Mucosa of stomach (tissue), 1 donor: Measurements from ENCODE around the gene GPR27.

Experiments used
- H3K27me3 ChIP-seq: one replicate; pipeline ENCODE4 v1.7.0; 2013; ENCODE audit warnings: mild to moderate bottlenecking, low read length; ENCODE audit not compliant: control insufficient read depth, insufficient read depth
- H3K36me3 ChIP-seq: one replicate; pipeline ENCODE4 v1.7.0; 2013; ENCODE audit warnings: low read length; ENCODE audit not compliant: control insufficient read depth, insufficient read depth
- H3K4me1 ChIP-seq: one replicate; pipeline ENCODE4 v1.7.0; 2013; ENCODE audit warnings: mild to moderate bottlenecking, low read length; ENCODE audit not compliant: control insufficient read depth, insufficient read depth
- H3K4me3 ChIP-seq: one replicate; pipeline ENCODE4 v1.7.0; 2013; ENCODE audit warnings: low read length
- H3K9ac ChIP-seq: one replicate; pipeline ENCODE4 v1.7.0; 2013; ENCODE audit warnings: mild to moderate bottlenecking, low read length, moderate library complexity
- H3K9me3 ChIP-seq: one replicate; pipeline ENCODE4 v1.7.0; 2013; ENCODE audit warnings: mild to moderate bottlenecking, low read length, moderate library complexity; ENCODE audit not compliant: control insufficient read depth
- donor health status: Pancreatic carcinoma.

Gene GPR27

GRCh38 chr3:71742621-71743020 lies 11.0 kb upstream of the GPR27 start:
- H3K4me1 ChIP-seq, result no peaks in the 10 kb centered on the region
- H3K4me3 ChIP-seq, result no peak overlapping the region
- H3K27me3 ChIP-seq, result no peaks in the 10 kb centered on the region
- H3K36me3 ChIP-seq, result no peaks in the 10 kb centered on the region
- no peak overlapping the region for H3K9ac ChIP-seq
- H3K9me3 ChIP-seq, result no peaks in the 10 kb centered on the region

GRCh38 chr3:71744738-71745137 lies 8.9 kb upstream of the GPR27 start:
- Histone ChIP-seq H3K9ac (no peak overlapping the region), H3K27me3 (no peaks in the 10 kb centered on the region), H3K4me1 (no peaks in the 10 kb centered on the region), H3K36me3 (no peaks in the 10 kb centered on the region), H3K4me3 (no peak overlapping the region), H3K9me3 (no peaks in the 10 kb centered on the region)

- H3K4me3 ChIP-seq, result no peak overlapping the region
- H3K9ac ChIP-seq, result no peak overlapping the region
- H3K36me3 ChIP-seq, result no peaks in the 10 kb centered on the region
- no peaks in the 10 kb centered on the region for H3K4me1 ChIP-seq
- H3K9me3 ChIP-seq, result no peaks in the 10 kb centered on the region
- H3K27me3 ChIP-seq, result peaks cover 11% of the 10 kb centered on the region
Observed at GRCh38 chr3:71751602-71752001, 2.1 kb upstream of the GPR27 start.

GRCh38 chr3:71752831-71753700 lies 589 bp upstream of the GPR27 start:
- H3K36me3 ChIP-seq, result no peaks in the 10 kb centered on the region
- no peaks in the 10 kb centered on the region for H3K9me3 ChIP-seq
- no peak overlapping the region for H3K4me3 ChIP-seq
- H3K4me1 ChIP-seq, result no peaks in the 10 kb centered on the region
- H3K27me3 ChIP-seq, result peaks cover 11% of the 10 kb centered on the region
- H3K9ac ChIP-seq, result no peak overlapping the region

- H3K4me3 ChIP-seq, result no peak overlapping the region
- peaks cover 11% of the 10 kb centered on the region for H3K27me3 ChIP-seq
- H3K36me3 ChIP-seq, result no peaks in the 10 kb centered on the region
- no peaks in the 10 kb centered on the region for H3K9me3 ChIP-seq
- H3K4me1 ChIP-seq, result no peaks in the 10 kb centered on the region
- H3K9ac ChIP-seq, result no peak overlapping the region
Observed at GRCh38 chr3:71754610-71755253, 1.1 kb downstream of the GPR27 start.

- Histone ChIP-seq H3K27me3 (peaks cover 11% of the 10 kb centered on the region), H3K9me3 (no peaks in the 10 kb centered on the region)
Observed at GRCh38 chr3:71758091-71758490, 4.4 kb downstream of the GPR27 start.

GRCh38 chr3:71759401-71759800 lies 5.7 kb downstream of the GPR27 start:
- H3K36me3 ChIP-seq, result no peaks in the 10 kb centered on the region
- H3K9me3 ChIP-seq, result no peaks in the 10 kb centered on the region
- peaks cover 9% of the 10 kb centered on the region for H3K27me3 ChIP-seq
- no peak overlapping the region for H3K9ac ChIP-seq
- H3K4me3 ChIP-seq, result no peak overlapping the region
- no peaks in the 10 kb centered on the region for H3K4me1 ChIP-seq

More at GRCh38 chr3:71758091-71758490, 4.4 kb downstream of the GPR27 start:
- no peak overlapping the region for H3K9ac ChIP-seq
- no peaks in the 10 kb centered on the region for H3K4me1 ChIP-seq
- no peaks in the 10 kb centered on the region for H3K36me3 ChIP-seq
- H3K4me3 ChIP-seq, result no peak overlapping the region

- H3K4me3 ChIP-seq, result no peak overlapping the region
Observed at GRCh38 chr3:71760140-71760539, 6.5 kb downstream of the GPR27 start.

GRCh38 chr3:71763426-71763825 lies 9.8 kb downstream of the GPR27 start:
- Histone ChIP-seq H3K4me1 (no peaks in the 10 kb centered on the region), H3K9me3 (no peaks in the 10 kb centered on the region), H3K4me3 (no peak overlapping the region), H3K9ac (no peak overlapping the region), H3K36me3 (no peaks in the 10 kb centered on the region), H3K27me3 (peaks cover 3% of the 10 kb centered on the region)

More at GRCh38 chr3:71760140-71760539, 6.5 kb downstream of the GPR27 start:
- Histone ChIP-seq H3K9ac (no peak overlapping the region), H3K9me3 (no peaks in the 10 kb centered on the region), H3K36me3 (no peaks in the 10 kb centered on the region), H3K27me3 (peaks cover 6% of the 10 kb centered on the region), H3K4me1 (no peaks in the 10 kb centered on the region)

- H3K9me3 ChIP-seq, result no peaks in the 10 kb centered on the region
- no peaks in the 10 kb centered on the region for H3K36me3 ChIP-seq
- no peak overlapping the region for H3K4me3 ChIP-seq
- peaks cover 4% of the 10 kb centered on the region for H3K27me3 ChIP-seq
- no peaks in the 10 kb centered on the region for H3K4me1 ChIP-seq
- no peak overlapping the region for H3K9ac ChIP-seq
Observed at GRCh38 chr3:71771126-71771525, 17.5 kb downstream of the GPR27 start.

GRCh38 chr3:71771884-71772283 lies 18.2 kb downstream of the GPR27 start:
- no peaks in the 10 kb centered on the region for H3K9me3 ChIP-seq
- peaks cover 4% of the 10 kb centered on the region for H3K27me3 ChIP-seq
- no peak overlapping the region for H3K4me3 ChIP-seq
- no peak overlapping the region for H3K9ac ChIP-seq
- no peaks in the 10 kb centered on the region for H3K4me1 ChIP-seq
- H3K36me3 ChIP-seq, result no peaks in the 10 kb centered on the region

GRCh38 chr3:71776538-71776937 lies 22.9 kb downstream of the GPR27 start:
- peaks cover 14% of the 10 kb centered on the region for H3K27me3 ChIP-seq

More at GRCh38 chr3:71776538-71776937, 22.9 kb downstream of the GPR27 start:
- Histone ChIP-seq H3K4me3 (no peak overlapping the region), H3K9ac (no peak overlapping the region), H3K36me3 (no peaks in the 10 kb centered on the region), H3K4me1 (no peaks in the 10 kb centered on the region), H3K9me3 (no peaks in the 10 kb centered on the region)
